OCI-LY7 (cell line): ENCODE data around the gene GREB1. TPM values are rescaled to one million over a fixed set of nuclear protein-coding genes. Genes with fewer than 3 reads are reported as not detected.

Experiments used
- BruUV-seq: library from RNA; stranded (reverse); fragments of 400-500 nt; replicated peaks from 2 replicates; lab custom pipeline; 2021; lab: Mats Ljungman, UMichigan
- CTCF ChIA-PET: fragments of 300-600 bp; sonication (Branson Sonifier 250); formaldehyde crosslinking; loops from one replicate; lab custom pipeline; 2022; ENCODE audit warnings: antibody characterized with exemption; ENCODE audit not compliant: unreplicated experiment; lab: Charles Lee
- POLR2A ChIA-PET: fragments of 300-600 bp; sonication (Branson Sonifier 250); formaldehyde crosslinking; loops from one replicate; lab custom pipeline; 2022; ENCODE audit warnings: antibody characterized with exemption; lab: Charles Lee
- DNase-seq: peaks from one replicate; pipeline ENCODE4 v3.0.0-alpha.2; 2015; ENCODE audit warnings: low spot score
- H2AFZ ChIP-seq: fragments of 200-600 bp; sonication (generic), shearing (Covaris generic); 2 replicates; pipeline ENCODE4 v1.6.1; 2014; ENCODE audit warnings: mild to moderate bottlenecking, antibody characterized with exemption, low read length, moderate library complexity
- H3K27ac ChIP-seq: fragments of 200-600 bp; sonication (generic); 2 replicates; pipeline ENCODE4 v1.5.1; 2014; ENCODE audit warnings: mixed run types, low read depth, mild to moderate bottlenecking, moderate library complexity, low read length, inconsistent platforms; ENCODE audit not compliant: poor library complexity, severe bottlenecking
- H3K36me3 ChIP-seq: fragments of 200-600 bp; sonication (generic); 2 replicates; pipeline ENCODE4 v1.6.1; 2014; ENCODE audit warnings: mild to moderate bottlenecking, antibody characterized with exemption, low read length, moderate library complexity, mixed read lengths; ENCODE audit not compliant: insufficient read depth
- H3K4me1 ChIP-seq: fragments of 200-600 bp; sonication (generic); 2 replicates; pipeline ENCODE4 v1.5.1; 2014; ENCODE audit warnings: mild to moderate bottlenecking, low read length; ENCODE audit not compliant: insufficient read depth, poor library complexity, severe bottlenecking
- H3K4me2 ChIP-seq: fragments of 200-600 bp; sonication (generic); 2 replicates; pipeline ENCODE4 v1.6.1; 2014; ENCODE audit warnings: mild to moderate bottlenecking, low read length
- H3K4me3 ChIP-seq: fragments of 200-600 bp; sonication (generic); 2 replicates; pipeline ENCODE4 v1.5.1; 2014; ENCODE audit warnings: mild to moderate bottlenecking, low read depth, low read length; ENCODE audit not compliant: poor library complexity, severe bottlenecking
- H3K79me2 ChIP-seq: fragments of 200-600 bp; sonication (generic); 2 replicates; pipeline ENCODE4 v1.6.1; 2016; ENCODE audit warnings: low read depth, mild to moderate bottlenecking, low read length, moderate library complexity, mixed read lengths; ENCODE audit not compliant: insufficient read depth
- H3K9me2 ChIP-seq: fragments of 200-600 bp; sonication (generic); 2 replicates; pipeline ENCODE4 v1.6.1; 2016; ENCODE audit warnings: mild to moderate bottlenecking, low read length, mixed read lengths; ENCODE audit not compliant: insufficient read depth
- H3K9me3 ChIP-seq: fragments of 200-600 bp; sonication (generic); 2 replicates; pipeline ENCODE4 v1.6.1; 2014; ENCODE audit warnings: mild to moderate bottlenecking, mixed run types, low read length, mixed read lengths
- H4K20me1 ChIP-seq: fragments of 200-600 bp; sonication (generic); 2 replicates; pipeline ENCODE4 v1.6.1; 2014; ENCODE audit warnings: mild to moderate bottlenecking, antibody characterized with exemption, low read length, moderate library complexity, mixed read lengths; ENCODE audit not compliant: insufficient read depth
- CTCF ChIP-seq: fragments of 200-600 bp; sonication (generic); conservative IDR thresholded peaks from 2 replicates; pipeline ENCODE4 v1.5.1; 2014; ENCODE audit warnings: mild to moderate bottlenecking, antibody characterized with exemption, low read length, moderate library complexity, mixed read lengths
- EZH2phosphoT487 ChIP-seq: fragments of 200-600 bp; sonication (generic); IDR thresholded peaks from 2 replicates; pipeline ENCODE4 v1.6.1; 2018; ENCODE audit warnings: low read depth, borderline replicate concordance, mild to moderate bottlenecking, mixed run types, antibody characterized with exemption, low read length, moderate library complexity, mixed read lengths
- intact Hi-C: fragments of 100-400 bp; cut with micrococcal nuclease; formaldehyde crosslinking; loops from one replicate; pipeline ENCODE4 v1.10.0; 2022; ENCODE audit not compliant: unreplicated experiment
- total RNA-seq, 2 experiments: library from RNA; depleted of rRNA in 1 of 2; stranded (reverse); fragments of >200 nt in 1 of 2; shearing (Covaris generic) in 1 of 2; gene quantifications; 2 replicates each; pipeline ENCODE4 v1.2.3, GENCODE V29; 2014 to 2022

The GREB1 gene
- total RNA-seq, 2 experiments from 2014 or later = 3.5 to 8.4 TPM

- H3K79me2 ChIP-seq = no peaks in the 10 kb centered on the region
- no peaks in the 10 kb centered on the region for H4K20me1 ChIP-seq
- no peaks in the 10 kb centered on the region for H3K9me3 ChIP-seq
- ChIA-PET POLR2A (no interaction called here), CTCF (no interaction called here)
- BruUV-seq = no TSS peak
- intact Hi-C loops = no loop called here
- no peak overlapping the region for H3K4me3 ChIP-seq
- H3K4me2 ChIP-seq = no peak overlapping the region; the same call in 1 of the 2 replicates
- no peak overlapping the region for H2AFZ ChIP-seq
- no peak for TF ChIP-seq CTCF
- no peak for TF ChIP-seq EZH2phosphoT487
- H3K9me2 ChIP-seq = no peaks in the 10 kb centered on the region
- no peaks in the 10 kb centered on the region for H3K36me3 ChIP-seq
- no peaks in the 10 kb centered on the region for H3K4me1 ChIP-seq
- no peak for DNase-seq
- no peak overlapping the region for H3K27ac ChIP-seq
These were observed 7.9 kb downstream of the GREB1 start for GRCh38 chr2:11541693-11542274.

GRCh38 chr2:11542275-11542819, 8.5 kb downstream of the GREB1 start:
- Histone ChIP-seq H3K27ac (no peak overlapping the region), H3K4me2 (no peak overlapping the region; the same call in 1 of the 2 replicates), H3K9me2 (no peaks in the 10 kb centered on the region), H2AFZ (no peak overlapping the region), H3K36me3 (no peaks in the 10 kb centered on the region), H4K20me1 (no peaks in the 10 kb centered on the region), H3K9me3 (no peaks in the 10 kb centered on the region), H3K79me2 (no peaks in the 10 kb centered on the region), H3K4me3 (no peak overlapping the region), H3K4me1 (no peaks in the 10 kb centered on the region)
- POLR2A ChIA-PET = interaction anchor here (1.3 kb wide), 1 partner anchor 14 kb away, joined by 3 read pairs; no protein-coding TSS in a partner anchor
- CTCF ChIA-PET = no interaction called here
- no TSS peak for BruUV-seq
- intact Hi-C loops = no loop called here
- TF ChIP-seq EZH2phosphoT487 = no peak
- no peak for TF ChIP-seq CTCF
- no peak for DNase-seq
